PC-9 (cell line): ENCODE results near the gene MET. TPM values are rescaled to one million over a fixed set of nuclear protein-coding genes. Genes with fewer than 3 reads are reported as not detected.

Experiments
- BruUV-seq: library from RNA; stranded (reverse); fragments of 400-500 nt; replicated peaks from 2 replicates; lab custom pipeline; 2021; lab: Mats Ljungman, UMichigan
- CTCF ChIA-PET: fragments of 300-600 bp; sonication (Branson Sonifier 250); formaldehyde crosslinking; loops from one replicate; lab custom pipeline; 2022; ENCODE audit warnings: antibody characterized with exemption; lab: Charles Lee
- POLR2A ChIA-PET: fragments of 300-600 bp; sonication (Branson Sonifier 250); formaldehyde crosslinking; loops from one replicate; lab custom pipeline; 2022; ENCODE audit warnings: antibody characterized with exemption; ENCODE audit not compliant: unreplicated experiment; lab: Charles Lee
- DNase-seq, 2 experiments: peaks; one replicate each; pipeline versions ENCODE4 v3.0.0 to v3.0.0-alpha.2; 2015 to 2022; ENCODE audit warnings: mixed read lengths in 1 of 2
- H2AFZ ChIP-seq: fragments of 200-600 bp; sonication (generic); 2 replicates; pipeline ENCODE4 v1.8.1; 2017; ENCODE audit warnings: antibody characterized with exemption
- H3F3A ChIP-seq: fragments of 200-600 bp; sonication (generic); 2 replicates; pipeline ENCODE4 v1.8.1; 2017; ENCODE audit warnings: antibody characterized with exemption, mild to moderate bottlenecking, low read depth; ENCODE audit not compliant: insufficient read depth
- H3K27ac ChIP-seq: fragments of 200-600 bp; sonication (generic); 2 replicates; pipeline ENCODE4 v1.6.1; 2016; ENCODE audit warnings: mixed run types
- H3K27me3 ChIP-seq: fragments of 200-600 bp; sonication (generic); 2 replicates; pipeline ENCODE4 v1.6.1; 2016; ENCODE audit warnings: low read depth, mixed run types; ENCODE audit not compliant: insufficient read depth
- H3K36me3 ChIP-seq: fragments of 200-600 bp; sonication (generic); 2 replicates; pipeline ENCODE4 v1.6.1; 2016; ENCODE audit warnings: low read depth, mixed run types
- H3K4me1 ChIP-seq: fragments of 200-600 bp; sonication (generic); replicated peaks from 2 replicates; pipeline ENCODE4 v1.6.1; 2016; ENCODE audit warnings: mixed run types; ENCODE audit not compliant: insufficient read depth
- H3K4me2 ChIP-seq: fragments of 200-600 bp; sonication (generic); 2 replicates; pipeline ENCODE4 v1.6.1; 2017; ENCODE audit warnings: mixed run types
- H3K4me3 ChIP-seq: fragments of 200-600 bp; sonication (generic); 2 replicates; pipeline ENCODE4 v1.6.1; 2016; ENCODE audit warnings: mixed run types
- H3K79me2 ChIP-seq: fragments of 200-600 bp; sonication (generic); 2 replicates; pipeline ENCODE4 v1.6.1; 2017; ENCODE audit warnings: low read depth, mixed run types
- H3K9me2 ChIP-seq: fragments of 200-600 bp; sonication (generic); 2 replicates; pipeline ENCODE4 v1.8.1; 2017; ENCODE audit warnings: mild to moderate bottlenecking; ENCODE audit not compliant: insufficient read depth
- H3K9me3 ChIP-seq: fragments of 200-600 bp; sonication (generic); 2 replicates; pipeline ENCODE4 v1.8.1; 2016; ENCODE audit warnings: low read depth; ENCODE audit not compliant: insufficient read depth
- H4K20me1 ChIP-seq: fragments of 200-600 bp; sonication (generic); 2 replicates; pipeline ENCODE4 v1.8.1; 2017; ENCODE audit not compliant: insufficient read depth
- CTCF ChIP-seq: fragments of 200-600 bp; sonication (generic); conservative IDR thresholded peaks from 2 replicates; pipeline ENCODE4 v1.6.1; 2017; ENCODE audit warnings: mixed run types, antibody characterized with exemption, mild to moderate bottlenecking, moderate library complexity
- EZH2 ChIP-seq: fragments of 200-600 bp; sonication (generic); IDR thresholded peaks from 2 replicates; pipeline ENCODE4 v1.8.0; 2017; ENCODE audit warnings: antibody characterized with exemption, low read depth
- intact Hi-C: fragments of 100-400 bp; cut with micrococcal nuclease; formaldehyde crosslinking; loops from one replicate; pipeline ENCODE4 v1.10.0; 2022; ENCODE audit not compliant: unreplicated experiment
- total RNA-seq: library from RNA; stranded (reverse); gene quantifications from 2 replicates; pipeline ENCODE4 v1.2.3, GENCODE V29; 2021

MET gene
- total RNA-seq, 1 experiment from 2014 or later: 287 TPM

DNA sequence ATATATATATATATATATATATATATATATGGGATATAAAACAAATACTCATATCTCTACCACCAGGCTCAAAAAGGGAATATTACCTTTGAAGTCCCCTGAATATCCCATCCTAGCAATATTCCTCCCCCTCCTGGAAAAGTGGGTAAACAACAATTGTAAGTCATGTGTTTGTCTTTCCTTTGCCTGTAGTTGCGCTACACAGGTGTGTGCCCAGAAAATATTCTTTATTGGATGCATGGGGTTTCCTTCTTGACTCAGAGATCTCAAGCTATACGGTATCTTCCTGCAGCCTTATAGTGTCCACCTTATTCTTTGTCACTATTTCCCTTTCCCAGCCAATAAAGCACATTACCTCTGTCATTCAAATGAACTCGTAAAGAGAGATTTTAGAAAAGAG lies 54.2 kb downstream of the MET start:
- POLR2A ChIA-PET: no interaction called here
- DNase-seq: no peak
- Histone ChIP-seq H3F3A (peaks cover 14% of the 10 kb centered on the region; the same call in 1 of the 2 replicates), H3K4me3 (no peak overlapping the region), H3K27me3 (no peaks in the 10 kb centered on the region), H3K27ac (no peak overlapping the region), H3K4me1 (peaks cover 29% of the 10 kb centered on the region), H4K20me1 (0 out of 2 replicates have a peak, but pooled peaks cover 3% of the 10 kb centered on the region), H3K9me3 (no peaks in the 10 kb centered on the region), H3K9me2 (no peaks in the 10 kb centered on the region), H3K79me2 (no peaks in the 10 kb centered on the region), H2AFZ (no peak overlapping the region), H3K4me2 (no peak overlapping the region), H3K36me3 (no peaks in the 10 kb centered on the region)
- CTCF ChIA-PET: no interaction called here
- no TSS peak for BruUV-seq
- no peak for TF ChIP-seq EZH2
- no peak for TF ChIP-seq CTCF
- intact Hi-C loops: no loop called here

- POLR2A ChIA-PET: interaction anchor here (0.5 to 0.6 kb wide), 3 partner anchors 40 to 474 kb away, joined by 4 to 8 read pairs (median 6); no protein-coding TSS in a partner anchor
- H3K27ac ChIP-seq: no peak overlapping the region
Observed at GRCh38 chr7:116726713-116727431, 54.9 kb downstream of the MET start.

More at GRCh38 chr7:116726713-116727431, 54.9 kb downstream of the MET start:
- peak overlapping the region; percentile 29; the same call in 1 of the 2 replicates for H3K4me2 ChIP-seq
- no peak overlapping the region for H3K4me3 ChIP-seq
- CTCF ChIA-PET: interaction anchor here (0.5 kb wide), 1 partner anchor 546 kb away, joined by 4 read pairs; no protein-coding TSS in a partner anchor
- BruUV-seq: no TSS peak
- no peak overlapping the region for H2AFZ ChIP-seq
- H3K79me2 ChIP-seq: no peaks in the 10 kb centered on the region
- H3K4me1 ChIP-seq: peaks cover 31% of the 10 kb centered on the region
- 0 out of 2 replicates have a peak, but pooled peaks cover 3% of the 10 kb centered on the region for H4K20me1 ChIP-seq
- no peak for TF ChIP-seq EZH2
- no peak for TF ChIP-seq CTCF
- intact Hi-C loops: no loop called here
- H3F3A ChIP-seq: peaks cover 14% of the 10 kb centered on the region; the same call in 1 of the 2 replicates
- H3K36me3 ChIP-seq: peaks cover 2% of the 10 kb centered on the region; the same call in 1 of the 2 replicates
- H3K9me3 ChIP-seq: no peaks in the 10 kb centered on the region
- no peaks in the 10 kb centered on the region for H3K27me3 ChIP-seq
- no peaks in the 10 kb centered on the region for H3K9me2 ChIP-seq
- DNase-seq: no peak
